ENCODE measurements around the gene DEGS1.
A peak's percentile ranks its signal among the peaks of the same experiment; 100 is the strongest.

DEGS1 gene

GRCh38 chr1:224213438-224214119 lies 30.5 kb downstream of the DEGS1 start:
- no peak for DNase-seq (ENCODE audit: low spot score)

- DNase-seq (ENCODE audit: low spot score), result no peak
These were observed 33.3 kb downstream of the DEGS1 start for GRCh38 chr1:224216382-224216781.

GRCh38 chr1:224217655-224218623 lies 34.9 kb downstream of the DEGS1 start:
- DNase-seq (ENCODE audit: low spot score), result no peak

GRCh38 chr1:224219011-224219611 lies 36.1 kb downstream of the DEGS1 start:
- no peak for DNase-seq (ENCODE audit: low spot score)

DNA sequence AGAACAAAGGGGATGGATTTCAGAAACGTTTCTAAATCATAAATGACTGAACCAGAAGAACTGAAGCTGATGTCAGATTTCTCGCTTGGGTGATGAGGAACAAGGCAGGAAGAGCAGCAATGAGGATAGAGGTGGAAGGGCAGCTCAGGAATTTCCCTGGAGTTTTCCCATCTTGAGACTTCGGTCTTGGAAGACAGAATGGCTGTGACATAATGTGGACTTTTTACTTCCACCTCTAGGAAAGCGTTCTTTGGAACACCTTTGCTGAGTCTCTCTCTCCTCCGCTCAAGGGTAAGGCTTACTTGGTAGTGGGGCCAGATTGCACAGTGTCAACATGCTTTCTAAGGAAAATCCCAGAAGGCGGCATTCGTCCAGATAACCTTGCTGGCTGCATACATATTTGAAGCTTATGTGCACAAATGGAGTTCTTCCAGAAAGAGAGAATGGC lies 36.6 kb downstream of the DEGS1 start:
- no peak for DNase-seq (ENCODE audit: low spot score)

DNA sequence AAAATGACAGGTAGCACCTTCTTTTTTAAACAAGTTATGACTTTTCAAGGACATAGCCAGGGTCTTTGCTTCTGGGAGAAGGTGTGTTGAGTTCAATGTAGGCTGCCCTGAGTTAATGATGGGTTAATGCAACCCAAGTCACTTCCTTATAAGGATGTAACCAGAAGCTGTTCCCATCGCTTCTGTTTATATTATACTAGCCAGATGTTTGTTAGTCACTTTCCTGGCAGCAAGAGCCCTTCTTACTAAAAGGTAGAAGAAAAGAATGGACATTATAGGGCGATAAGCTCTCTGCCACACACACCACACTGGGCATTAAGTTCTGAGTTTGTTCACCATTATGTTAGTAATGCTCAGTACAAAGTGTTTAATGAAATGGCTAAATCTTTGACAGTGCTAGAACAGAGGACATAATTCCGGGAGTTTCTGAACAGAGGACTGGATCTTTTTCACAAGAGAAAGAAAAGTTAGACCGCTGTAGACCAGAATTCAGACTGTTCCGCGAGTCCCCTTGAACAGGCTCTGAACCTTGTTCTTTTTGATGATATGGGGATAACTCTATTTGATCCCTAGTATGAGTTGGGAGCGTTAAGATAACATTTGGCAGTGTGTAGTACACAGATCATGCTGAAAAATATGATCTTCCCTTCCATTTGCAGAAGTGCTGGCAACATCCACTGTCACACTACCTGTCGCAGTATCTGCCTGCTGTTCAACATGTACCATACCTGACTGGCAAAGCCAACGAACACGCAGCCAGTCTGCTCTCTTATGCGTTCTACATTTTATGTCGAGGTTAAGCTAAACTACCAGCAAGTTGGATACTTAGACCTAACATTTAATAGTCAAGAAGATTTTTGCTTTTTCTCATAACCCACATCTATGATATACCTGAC lies 41.0 kb downstream of the DEGS1 start:
- peak; percentile 85 for DNase-seq (ENCODE audit: low spot score)

DNA sequence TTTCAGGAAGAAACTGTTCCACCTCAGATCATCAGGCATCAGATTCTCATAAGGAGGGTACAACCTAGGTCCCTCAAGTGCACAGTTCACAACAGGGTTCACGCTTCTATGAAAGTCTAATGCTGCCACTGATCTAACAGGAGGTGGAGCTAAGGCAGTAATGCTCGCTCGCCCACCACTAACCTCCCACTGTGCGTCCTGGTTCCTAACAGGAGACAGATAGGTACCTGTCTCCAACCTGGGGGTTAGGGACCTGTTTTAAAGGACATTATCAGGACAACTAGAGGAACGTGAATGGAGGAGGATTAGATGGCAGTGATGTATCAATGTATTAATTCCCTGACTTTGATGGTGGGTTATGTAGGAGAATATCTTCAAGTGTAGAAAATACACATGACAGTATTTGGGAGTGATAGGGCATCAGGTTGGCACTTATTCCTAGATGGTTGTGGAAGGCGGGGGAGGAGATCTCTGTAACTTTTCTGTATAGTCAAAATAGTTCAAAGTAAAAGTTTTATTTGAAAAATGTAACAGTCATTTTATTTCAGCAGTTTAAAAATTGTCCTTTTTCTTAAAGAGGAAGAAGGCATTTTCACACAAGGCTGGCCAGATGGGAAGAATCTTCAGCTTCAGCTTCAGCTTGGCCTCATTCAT lies 43.9 kb downstream of the DEGS1 start:
- DNase-seq (ENCODE audit: low spot score), result no peak

DNA sequence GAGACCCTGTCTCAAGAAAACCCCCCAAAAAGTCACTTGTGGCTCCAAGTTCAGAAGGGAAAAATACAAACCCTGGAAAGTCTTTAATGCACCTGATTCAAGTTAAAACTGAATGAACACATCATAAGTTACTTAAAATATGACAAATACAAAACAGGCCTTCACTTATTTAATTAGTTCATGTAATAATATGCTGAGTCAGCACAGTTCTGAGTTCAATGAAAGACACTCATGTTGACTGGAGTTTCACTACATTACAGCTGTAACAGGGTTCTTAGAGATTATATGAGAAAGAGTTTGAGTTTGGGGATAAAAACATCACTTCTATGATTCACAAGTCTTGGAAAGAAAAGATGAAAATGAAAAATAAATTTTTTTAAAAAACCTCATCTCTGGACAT lies 51.0 kb downstream of the DEGS1 start:
- no peak for DNase-seq (ENCODE audit: low spot score)

DNA sequence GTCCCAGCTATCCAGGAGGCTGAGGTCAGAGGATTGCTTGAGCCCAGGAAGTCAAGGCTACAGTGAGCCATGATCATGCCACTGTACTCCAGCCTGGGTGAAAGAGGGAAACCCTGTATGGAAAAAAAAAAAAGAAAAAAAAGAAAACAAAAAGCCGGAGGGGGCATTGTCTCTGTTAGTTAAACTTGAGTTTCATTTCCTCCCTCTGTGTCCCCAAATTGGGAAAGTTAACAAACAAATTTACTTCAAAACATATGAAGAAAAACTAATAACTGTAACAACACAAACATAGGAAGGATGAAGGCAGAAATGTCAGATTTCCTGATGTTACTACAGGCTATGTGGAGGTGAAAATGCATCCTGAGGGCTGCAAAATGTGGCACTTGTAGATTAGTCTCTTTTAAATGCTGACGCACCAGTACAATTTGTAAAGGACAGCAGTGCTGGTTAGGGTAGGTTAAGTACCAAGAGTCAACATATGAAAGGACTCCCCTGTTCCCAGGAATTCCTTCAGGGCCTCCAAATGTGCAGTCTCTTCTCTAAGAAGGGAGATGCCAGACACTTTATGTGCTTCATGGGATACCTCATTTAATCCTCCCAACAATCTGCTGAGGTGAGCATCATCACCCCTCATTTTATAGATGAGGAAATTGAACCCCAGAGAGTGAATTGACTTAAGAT lies 52.9 kb downstream of the DEGS1 start:
- no peak for DNase-seq (ENCODE audit: low spot score)

- no peak for DNase-seq (ENCODE audit: low spot score)
These were observed 54.3 kb downstream of the DEGS1 start for GRCh38 chr1:224237119-224237881.

- no peak for DNase-seq (ENCODE audit: low spot score)
These were observed 55.2 kb downstream of the DEGS1 start for GRCh38 chr1:224238212-224238611.

DNA sequence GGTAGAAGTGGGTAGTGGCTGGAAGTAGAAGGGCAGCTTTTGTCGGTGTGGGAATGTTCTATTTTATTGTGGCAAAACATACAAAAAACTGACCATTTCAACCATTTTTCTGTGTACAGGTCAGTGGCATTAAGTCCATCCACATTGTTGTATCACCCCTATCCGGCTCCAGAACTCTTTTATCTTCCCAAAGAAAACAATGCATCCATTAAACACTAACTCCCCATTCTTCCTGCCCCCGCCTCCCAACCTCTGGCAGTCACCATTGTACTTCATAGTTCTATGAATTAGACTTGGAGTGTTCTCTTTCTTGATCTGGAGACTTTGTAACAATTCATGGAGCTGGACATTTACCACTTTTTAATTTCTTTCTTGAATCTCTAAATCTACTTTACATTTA lies 55.7 kb downstream of the DEGS1 start:
- DNase-seq (ENCODE audit: low spot score), result no peak

Data from AG08395 (cell line).